Lung (tissue), 12 donors: ENCODE results near the gene TXLNA. TPM values are rescaled to one million over a fixed set of nuclear protein-coding genes. Genes with fewer than 3 reads are reported as not detected.

Experiments
- ATAC-seq: fragments of 200-7000 bp; cut with Tn5 transposase; one replicate; pipeline ENCODE4 v1.9.1; 2020; ENCODE audit warnings: moderate number of reproducible peaks; ENCODE audit not compliant: insufficient read depth, low FRiP score
- DNase-seq, 3 donors: peaks; one replicate each; pipeline ENCODE4 v3.0.0-alpha.2; 2013 to 2017
- H3K27ac ChIP-seq, 2 donors: one replicate each; pipeline ENCODE4 v1.5.1; 2013; ENCODE audit warnings: mild to moderate bottlenecking in 2 of 2, moderate library complexity in 2 of 2, control low read depth in 1 of 2, inconsistent platforms in 1 of 2, low read depth in 1 of 2, low read length in 1 of 2
- H3K27me3 ChIP-seq, 3 donors: one replicate each; pipeline ENCODE4 v1.5.1; 2013; ENCODE audit warnings: low read length in 2 of 3; ENCODE audit not compliant: control insufficient read depth in 3 of 3, insufficient read depth in 3 of 3
- H3K36me3 ChIP-seq, 4 donors: one replicate each; pipeline ENCODE4 v1.5.1; 2013; ENCODE audit warnings: low read length in 4 of 4, mild to moderate bottlenecking in 1 of 4, moderate library complexity in 1 of 4; ENCODE audit not compliant: control insufficient read depth in 4 of 4, insufficient read depth in 4 of 4
- H3K4me1 ChIP-seq, 5 donors: one replicate each; pipeline ENCODE4 v1.5.1; 2013; ENCODE audit warnings: low read length in 5 of 5, mild to moderate bottlenecking in 2 of 5, moderate library complexity in 1 of 5; ENCODE audit not compliant: control insufficient read depth in 5 of 5, insufficient read depth in 5 of 5
- H3K4me3 ChIP-seq: one replicate; pipeline ENCODE4 v1.5.1; 2013; ENCODE audit warnings: mild to moderate bottlenecking, control low read depth, moderate library complexity
- H3K9ac ChIP-seq, 2 donors: one replicate each; pipeline ENCODE4 v1.5.1; 2013; ENCODE audit warnings: low read length in 2 of 2, control low read depth in 1 of 2; ENCODE audit not compliant: insufficient read depth in 1 of 2
- H3K9me3 ChIP-seq, 4 donors: one replicate each; pipeline ENCODE4 v1.5.1; 2013; ENCODE audit warnings: low read length in 3 of 4, mild to moderate bottlenecking in 1 of 4, moderate library complexity in 1 of 4; ENCODE audit not compliant: control insufficient read depth in 4 of 4, insufficient read depth in 3 of 4
- WGBS, 2 donors: extraction: QIAGEN DNeasy Blood & Tissue Kit; methylation state at CpG; one replicate each; pipeline ENCODE4 v1.1.7; 2013; 5-methylcytosine and 5-hydroxymethylcytosine counted together
- polyA plus RNA-seq, 2 donors: library from polyadenylated mRNA; stranded (reverse); fragments of 200-250 nt; gene quantifications; one replicate each; pipeline ENCODE4 v1.2.1, GENCODE V29; 2013
- total RNA-seq, 2 donors: library from RNA; depleted of rRNA in 1 of 2; stranded (reverse); fragments of >200 nt in 1 of 2; gene quantifications; one replicate each; pipeline ENCODE4 v1.2.1, GENCODE V29; 2014 to 2021
- TF ChIP-seq, protein P1 (sequence below): IDR thresholded peaks from 2 replicates; pipeline ENCODE4 v1.5.1; 2012; ENCODE audit warnings: mild to moderate bottlenecking; ENCODE audit errors: control extremely low read depth, extremely low read depth
- donor health status: control.
- donor health status: control.
- donor health status: Bipolar disorder and iron deficiency.
- donor health status: healthy.
- donor health status: DM: yes; HTN: yes; CAD: no.

The TXLNA gene
- total and polyA plus RNA-seq, 4 donors, result 22.2 to 55.6 (median 30.9) TPM

DNA sequence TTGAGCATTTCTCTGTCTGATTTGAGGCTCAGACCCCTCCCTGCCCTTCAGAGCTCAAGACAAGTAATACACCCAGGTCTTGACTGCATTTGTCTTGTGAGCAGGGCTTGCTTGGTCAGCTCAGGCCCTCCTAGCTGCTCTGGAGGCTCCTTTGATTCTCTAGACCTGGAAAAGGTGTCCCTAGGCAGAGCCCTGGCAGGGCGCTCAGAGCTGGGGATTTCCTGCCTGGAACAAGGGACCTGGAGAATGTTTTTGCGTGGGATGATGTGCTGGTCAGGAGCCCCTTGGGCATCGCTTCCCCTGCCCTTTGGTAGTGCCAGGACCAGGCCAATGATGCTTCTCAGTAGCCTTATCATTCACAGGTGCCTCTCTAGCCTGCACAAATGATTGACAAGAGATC, 16.1 kb downstream of the TXLNA start:
- 91 to 100% methylated on average over 3 of the region's 3 CpGs for WGBS, 2 donors
- DNase-seq (no peak), ATAC-seq (no peak)
- peaks cover 34 to 57% (median 40%) of the 10 kb centered on the region in 4 donors for H3K36me3 ChIP-seq
- no peaks in the 10 kb centered on the region for H3K9me3 ChIP-seq
- H3K4me1 ChIP-seq, result peaks cover 0 to 8% (median 0%) of the 10 kb centered on the region in 5 donors
- H3K27me3 ChIP-seq, result no peaks in the 10 kb centered on the region
- H3K9ac ChIP-seq, result no peak overlapping the region
- H3K27ac ChIP-seq, result no peak overlapping the region
- H3K4me3 ChIP-seq, result no peak overlapping the region
- TF ChIP-seq, protein P1, sequence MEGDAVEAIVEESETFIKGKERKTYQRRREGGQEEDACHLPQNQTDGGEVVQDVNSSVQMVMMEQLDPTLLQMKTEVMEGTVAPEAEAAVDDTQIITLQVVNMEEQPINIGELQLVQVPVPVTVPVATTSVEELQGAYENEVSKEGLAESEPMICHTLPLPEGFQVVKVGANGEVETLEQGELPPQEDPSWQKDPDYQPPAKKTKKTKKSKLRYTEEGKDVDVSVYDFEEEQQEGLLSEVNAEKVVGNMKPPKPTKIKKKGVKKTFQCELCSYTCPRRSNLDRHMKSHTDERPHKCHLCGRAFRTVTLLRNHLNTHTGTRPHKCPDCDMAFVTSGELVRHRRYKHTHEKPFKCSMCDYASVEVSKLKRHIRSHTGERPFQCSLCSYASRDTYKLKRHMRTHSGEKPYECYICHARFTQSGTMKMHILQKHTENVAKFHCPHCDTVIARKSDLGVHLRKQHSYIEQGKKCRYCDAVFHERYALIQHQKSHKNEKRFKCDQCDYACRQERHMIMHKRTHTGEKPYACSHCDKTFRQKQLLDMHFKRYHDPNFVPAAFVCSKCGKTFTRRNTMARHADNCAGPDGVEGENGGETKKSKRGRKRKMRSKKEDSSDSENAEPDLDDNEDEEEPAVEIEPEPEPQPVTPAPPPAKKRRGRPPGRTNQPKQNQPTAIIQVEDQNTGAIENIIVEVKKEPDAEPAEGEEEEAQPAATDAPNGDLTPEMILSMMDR, result no peak

DNA sequence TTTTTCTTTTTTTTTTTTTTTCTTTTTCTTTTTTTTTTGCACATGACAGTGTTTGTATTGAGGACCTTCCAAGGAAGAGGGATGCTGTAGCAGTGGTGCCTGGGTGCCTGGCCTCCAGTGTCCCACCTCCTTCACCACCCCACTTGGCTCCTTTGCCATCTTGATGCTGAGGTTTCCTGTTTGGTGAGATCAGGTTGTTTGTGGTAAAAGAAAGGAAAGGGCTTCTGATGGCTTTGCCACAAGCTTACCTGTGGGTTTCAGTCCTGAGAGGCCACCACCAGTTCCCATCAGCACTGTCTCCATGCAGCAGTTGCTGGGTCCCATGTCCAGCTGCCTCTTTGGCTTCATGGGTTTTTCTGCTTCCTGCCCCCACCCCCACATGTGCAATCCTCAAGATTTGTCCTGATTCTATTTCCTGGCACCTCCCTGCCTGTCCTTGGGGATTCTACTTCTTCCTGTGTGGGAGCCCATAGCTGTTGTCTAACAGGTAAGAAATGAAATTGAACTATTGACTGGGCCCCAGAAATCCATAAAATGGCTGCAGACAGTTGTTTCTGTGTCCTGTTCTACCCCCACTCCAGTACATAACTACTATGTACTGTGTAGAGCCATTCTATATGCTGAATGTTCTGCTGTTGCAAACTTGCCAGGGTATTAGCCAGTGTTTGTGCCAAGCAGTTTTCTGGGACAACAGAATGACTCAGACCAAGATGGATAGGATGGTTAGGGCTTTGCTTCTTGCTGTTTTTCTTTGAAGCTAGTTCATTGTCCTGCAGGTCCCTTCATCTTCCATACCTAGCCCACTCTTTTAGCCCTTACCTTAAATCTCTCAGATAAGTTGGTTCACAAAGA, 16.7 kb downstream of the TXLNA start:
- H3K27ac ChIP-seq, result no peak overlapping the region
- peaks cover 0 to 10% (median under 1%) of the 10 kb centered on the region in 5 donors for H3K4me1 ChIP-seq
- H3K9me3 ChIP-seq, result no peaks in the 10 kb centered on the region
- no peak for ATAC-seq
- no peak overlapping the region for H3K9ac ChIP-seq
- peaks cover 31 to 51% (median 37%) of the 10 kb centered on the region in 4 donors for H3K36me3 ChIP-seq
- no peak for DNase-seq
- no peak overlapping the region for H3K4me3 ChIP-seq
- H3K27me3 ChIP-seq, result no peaks in the 10 kb centered on the region
- TF ChIP-seq, protein P1, result no peak

DNA sequence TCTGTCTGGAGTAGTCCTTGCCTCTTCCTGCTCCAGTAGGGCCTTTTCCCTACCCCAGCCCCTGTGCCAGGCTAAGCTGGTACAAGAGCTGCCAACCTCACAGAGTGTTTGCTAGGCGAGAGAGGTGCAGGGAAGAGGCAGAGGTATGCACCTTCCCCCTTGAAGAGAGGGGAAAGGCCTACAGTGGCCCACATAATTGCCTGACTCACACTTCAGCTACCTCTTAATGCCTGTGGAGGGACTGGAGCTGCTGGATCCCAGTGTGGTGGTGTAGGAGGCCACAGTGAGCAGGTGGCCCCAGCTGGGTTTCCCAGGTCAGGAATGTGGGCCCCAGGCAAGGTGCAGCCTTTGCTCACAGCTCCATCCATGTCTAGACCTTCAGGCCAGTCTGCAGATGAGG, 17.6 kb downstream of the TXLNA start:
- ATAC-seq (no peak), DNase-seq (no peak)
- H3K9me3 ChIP-seq, result no peaks in the 10 kb centered on the region
- H3K9ac ChIP-seq, result no peak overlapping the region
- H3K27ac ChIP-seq, result no peak overlapping the region
- TF ChIP-seq, protein P1, result no peak
- H3K36me3 ChIP-seq, result peaks cover 22 to 42% (median 28%) of the 10 kb centered on the region in 4 donors
- peaks cover 5 to 19% (median 8%) of the 10 kb centered on the region in 5 donors for H3K4me1 ChIP-seq
- 59 to 93% methylated on average over 1 of the region's 1 CpG for WGBS, 2 donors
- H3K27me3 ChIP-seq, result no peaks in the 10 kb centered on the region
- H3K4me3 ChIP-seq, result no peak overlapping the region
